HEK293T (cell line): ENCODE data around the gene SNAPC4.

Source experiments
- ARNT ChIP-seq: fragments of 450-650 bp; IDR thresholded peaks from 2 replicates; pipeline ENCODE4 v1.6.1; 2017; ENCODE audit warnings: mild to moderate bottlenecking
- BHLHE40 ChIP-seq: fragments of 450-650 bp; IDR thresholded peaks from 2 replicates; pipeline ENCODE4 v1.6.1; 2016; ENCODE audit warnings: mild to moderate bottlenecking, moderate library complexity, borderline replicate concordance
- ELF4 ChIP-seq: fragments of 450-650 bp; IDR thresholded peaks from 2 replicates; pipeline ENCODE4 v1.6.1; 2017; ENCODE audit warnings: antibody characterized with exemption
- FOXA1 ChIP-seq: fragments of 450-650 bp; IDR thresholded peaks from 2 replicates; pipeline ENCODE4 v1.6.1; 2016; ENCODE audit warnings: mild to moderate bottlenecking
- L3MBTL2 ChIP-seq: fragments of 450-650 bp; conservative IDR thresholded peaks from 2 replicates; pipeline ENCODE4 v1.6.1; 2016; ENCODE audit warnings: mild to moderate bottlenecking
- SUZ12 ChIP-seq: fragments of 450-650 bp; IDR thresholded peaks from 2 replicates; pipeline ENCODE4 v1.6.1; 2016; ENCODE audit warnings: mild to moderate bottlenecking
- TARDBP ChIP-seq: fragments of 450-650 bp; IDR thresholded peaks from 2 replicates; pipeline ENCODE4 v1.6.1; 2016

DNA sequence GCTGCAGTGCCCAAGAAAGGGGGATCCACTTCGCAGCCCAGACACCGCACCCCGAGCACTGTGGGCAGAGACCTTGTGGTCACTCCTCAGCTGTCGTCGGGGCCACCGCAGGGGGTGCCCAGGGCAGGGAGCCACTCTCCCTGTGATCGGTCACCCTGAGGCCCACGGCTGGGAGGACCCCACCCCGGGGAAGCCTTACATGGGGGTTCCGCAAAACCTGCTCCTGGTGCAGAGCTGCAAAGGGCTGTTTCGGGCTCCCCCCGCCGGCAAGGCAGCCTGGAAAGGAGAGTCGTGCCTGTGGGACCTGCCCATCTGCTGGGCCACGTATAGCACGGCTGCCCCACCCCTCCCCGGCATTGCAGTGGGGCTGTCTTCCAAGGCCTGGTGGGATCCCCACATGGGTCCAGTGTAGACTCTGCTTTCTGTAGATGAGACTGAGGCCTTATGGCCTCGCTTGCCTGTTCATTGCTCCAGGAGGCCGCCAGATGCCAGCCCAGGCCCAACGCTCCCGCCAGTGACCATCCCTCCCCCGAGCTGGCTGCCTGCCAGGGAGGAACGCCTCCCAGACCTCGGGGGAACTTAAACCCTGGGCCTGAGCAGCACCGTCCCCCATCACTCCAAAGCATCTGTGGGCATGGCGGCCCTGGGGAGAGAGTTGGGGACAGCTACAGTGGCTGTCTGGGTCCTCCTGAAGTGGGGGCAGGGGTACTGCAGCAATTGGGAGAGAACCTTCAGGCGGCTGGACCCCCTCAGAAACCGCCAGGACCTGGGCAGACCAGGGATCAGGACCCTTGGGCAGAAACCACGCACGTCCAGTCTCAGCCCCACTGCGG lies 34.8 kb downstream of the SNAPC4 start:
- TF ChIP-seq BHLHE40 = no peak
- TF ChIP-seq L3MBTL2 = no peak
- TF ChIP-seq FOXA1 = no peak
- TF ChIP-seq ELF4 = no peak
- TF ChIP-seq ARNT = no peak
- TF ChIP-seq SUZ12 = no peak
- TF ChIP-seq TARDBP = no peak
